Mesendoderm (in vitro differentiated cells): ENCODE results near the gene PCSK7.

Experiments used
- DNase-seq: peaks from one replicate; pipeline ENCODE4 v3.0.0; 2013
- H2AK5ac ChIP-seq: 2 replicates; pipeline ENCODE4 v1.6.1; 2013; ENCODE audit warnings: low read length, inconsistent platforms
- H2BK120ac ChIP-seq: 2 replicates; pipeline ENCODE4 v1.6.1; 2013; ENCODE audit warnings: low read depth, mild to moderate bottlenecking, low read length, moderate library complexity, mixed read lengths
- H2BK15ac ChIP-seq: replicated peaks from 2 replicates; pipeline ENCODE4 v1.6.1; 2013; ENCODE audit warnings: low read depth, mild to moderate bottlenecking, moderate library complexity
- H2BK5ac ChIP-seq: 2 replicates; pipeline ENCODE4 v1.6.1; 2013; ENCODE audit warnings: low read length, inconsistent platforms
- H3K18ac ChIP-seq: 2 replicates; pipeline ENCODE4 v1.6.1; 2013; ENCODE audit warnings: mild to moderate bottlenecking, low read length, mixed read lengths
- H3K23ac ChIP-seq: one replicate; pipeline ENCODE4 v1.6.1; 2013; ENCODE audit warnings: low read length
- H3K27ac ChIP-seq: 2 replicates; pipeline ENCODE4 v1.5.1; 2013; ENCODE audit warnings: low read depth, mild to moderate bottlenecking, inconsistent platforms, low read length, moderate library complexity
- H3K27me3 ChIP-seq: 2 replicates; pipeline ENCODE4 v1.6.1; 2013; ENCODE audit warnings: low read length, control low read depth, mild to moderate bottlenecking, inconsistent platforms; ENCODE audit not compliant: insufficient read depth, poor library complexity
- H3K36me3 ChIP-seq: 2 replicates; pipeline ENCODE4 v1.6.1; 2013; ENCODE audit warnings: low read length, inconsistent platforms; ENCODE audit not compliant: control insufficient read depth, insufficient read depth
- H3K4ac ChIP-seq: one replicate; pipeline ENCODE4 v1.6.1; 2013; ENCODE audit warnings: low read depth, mild to moderate bottlenecking, low read length, moderate library complexity
- H3K4me1 ChIP-seq: 2 replicates; pipeline ENCODE4 v1.6.1; 2013; ENCODE audit warnings: low read depth, low read length, inconsistent platforms; ENCODE audit not compliant: control insufficient read depth
- H3K4me2 ChIP-seq: 2 replicates; pipeline ENCODE4 v1.6.1; 2013; ENCODE audit warnings: low read length
- H3K4me3 ChIP-seq: 2 replicates; pipeline ENCODE4 v1.5.1; 2013; ENCODE audit warnings: mild to moderate bottlenecking, low read length
- H3K56ac ChIP-seq: one replicate; pipeline ENCODE4 v1.6.1; 2013; ENCODE audit warnings: low read length
- H3K79me1 ChIP-seq: 2 replicates; pipeline ENCODE4 v1.6.1; 2013; ENCODE audit warnings: low read length, inconsistent platforms
- H3K79me2 ChIP-seq: 2 replicates; pipeline ENCODE4 v1.6.1; 2013; ENCODE audit warnings: mild to moderate bottlenecking, low read length; ENCODE audit not compliant: control insufficient read depth, insufficient read depth
- H3K9ac ChIP-seq: 2 replicates; pipeline ENCODE4 v1.6.1; 2013; ENCODE audit warnings: low read length, inconsistent platforms
- H4K5ac ChIP-seq: one replicate; pipeline ENCODE4 v1.6.1; 2013; ENCODE audit warnings: low read length
- H4K8ac ChIP-seq: one replicate; pipeline ENCODE4 v1.6.1; 2013; ENCODE audit warnings: low read depth, mild to moderate bottlenecking, control low read depth, low read length, moderate library complexity
- WGBS: extraction: QIAGEN DNeasy Blood & Tissue Kit; methylation state at CpG from one replicate; pipeline ENCODE4 v1.1.7; 2013; ENCODE audit warnings: low lambda C conversion rate, missing lambda C conversion rate; ENCODE audit not compliant: insufficient coverage; ENCODE audit errors: extremely low coverage; 5-methylcytosine and 5-hydroxymethylcytosine counted together

The PCSK7 gene

DNA sequence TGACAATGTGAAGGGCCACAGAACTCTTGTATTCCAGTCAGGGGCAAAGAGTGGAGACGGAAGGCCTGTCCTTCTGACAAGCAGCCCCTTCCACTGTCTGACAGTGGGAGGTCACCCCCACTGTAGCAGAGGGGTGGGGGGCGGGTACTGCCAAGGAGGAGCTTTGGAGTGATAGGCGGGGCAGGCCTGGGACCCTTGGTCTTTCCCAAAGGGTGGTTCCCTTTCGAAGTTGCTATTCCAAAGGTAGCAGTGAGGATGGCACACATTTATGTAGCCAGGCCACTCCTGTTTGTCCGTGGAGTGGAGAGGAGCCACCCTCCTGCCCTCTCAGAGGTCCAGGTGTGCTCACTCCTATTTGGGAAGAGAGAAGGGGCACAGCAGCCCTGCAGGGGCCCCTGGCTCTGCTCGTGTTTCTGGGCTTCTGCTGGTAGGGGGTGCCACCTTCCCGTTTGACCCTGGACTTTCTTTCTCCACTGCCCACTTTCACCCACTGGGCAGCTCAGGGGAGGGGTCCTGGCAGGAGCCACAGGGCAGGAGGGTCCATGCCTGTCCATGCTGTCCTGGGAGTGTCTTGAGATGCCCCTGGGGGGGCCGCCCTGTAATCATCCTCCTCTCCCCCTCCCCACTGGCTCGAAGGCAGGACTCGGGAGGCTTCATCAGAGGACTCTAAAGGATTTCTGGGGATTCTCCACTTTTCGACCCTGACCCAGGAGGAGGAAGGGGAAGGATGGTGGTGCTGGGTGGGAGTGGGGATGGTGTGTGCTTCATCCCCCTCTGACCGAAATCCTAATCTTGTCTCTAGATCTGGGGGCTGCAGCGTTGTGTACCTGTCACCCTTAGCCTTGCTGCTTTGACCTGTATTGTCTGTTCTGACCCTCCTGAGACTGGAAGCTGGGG, 31.7 kb downstream of the PCSK7 start:
- H3K4ac ChIP-seq, result peak overlapping the region; percentile 25
- H3K4me3 ChIP-seq, result peak overlapping the region; percentile 32
- no peak overlapping the region for H4K8ac ChIP-seq
- peak overlapping the region; percentile 82 for H3K27ac ChIP-seq
- H3K9ac ChIP-seq, result peak overlapping the region; percentile 63
- H2BK15ac ChIP-seq, result no peak overlapping the region
- peaks cover 45% of the 10 kb centered on the region for H3K79me2 ChIP-seq
- no peak overlapping the region for H4K5ac ChIP-seq
- peaks cover 3% of the 10 kb centered on the region for H3K79me1 ChIP-seq
- peak overlapping the region; percentile 49 for H3K4me2 ChIP-seq
- WGBS, result no CpG with 5 or more reads among the region's 13 CpGs
- peak overlapping the region; percentile 43 for H3K18ac ChIP-seq
- H2BK5ac ChIP-seq, result no peak overlapping the region
- no peak overlapping the region for H3K23ac ChIP-seq
- H3K27me3 ChIP-seq, result no peaks in the 10 kb centered on the region
- peaks cover 2% of the 10 kb centered on the region for H3K36me3 ChIP-seq
- H3K56ac ChIP-seq, result peak overlapping the region; percentile 78
- H2BK120ac ChIP-seq, result peak overlapping the region; percentile 23
- H2AK5ac ChIP-seq, result peak overlapping the region; percentile 38
- DNase-seq, result peak; percentile 25
- peaks cover 14% of the 10 kb centered on the region for H3K4me1 ChIP-seq

DNA sequence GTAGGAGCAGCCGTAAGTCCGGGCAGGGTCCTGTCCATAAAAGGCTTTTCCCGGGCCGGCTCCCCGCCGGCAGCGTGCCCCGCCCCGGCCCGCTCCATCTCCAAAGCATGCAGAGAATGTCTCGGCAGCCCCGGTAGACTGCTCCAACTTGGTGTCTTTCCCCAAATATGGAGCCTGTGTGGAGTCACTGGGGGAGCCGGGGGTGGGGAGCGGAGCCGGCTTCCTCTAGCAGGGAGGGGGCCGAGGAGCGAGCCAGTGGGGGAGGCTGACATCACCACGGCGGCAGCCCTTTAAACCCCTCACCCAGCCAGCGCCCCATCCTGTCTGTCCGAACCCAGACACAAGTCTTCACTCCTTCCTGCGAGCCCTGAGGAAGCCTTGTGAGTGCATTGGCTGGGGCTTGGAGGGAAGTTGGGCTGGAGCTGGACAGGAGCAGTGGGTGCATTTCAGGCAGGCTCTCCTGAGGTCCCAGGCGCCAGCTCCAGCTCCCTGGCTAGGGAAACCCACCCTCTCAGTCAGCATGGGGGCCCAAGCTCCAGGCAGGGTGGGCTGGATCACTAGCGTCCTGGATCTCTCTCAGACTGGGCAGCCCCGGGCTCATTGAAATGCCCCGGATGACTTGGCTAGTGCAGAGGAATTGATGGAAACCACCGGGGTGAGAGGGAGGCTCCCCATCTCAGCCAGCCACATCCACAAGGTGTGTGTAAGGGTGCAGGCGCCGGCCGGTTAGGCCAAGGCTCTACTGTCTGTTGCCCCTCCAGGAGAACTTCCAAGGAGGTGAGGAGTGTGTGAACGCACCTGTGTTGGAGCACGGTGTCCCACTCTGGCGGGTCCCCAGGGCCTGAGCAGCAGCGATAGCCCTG, 32.6 kb downstream of the PCSK7 start, which contains the start of gene TAGLN:
Gene TAGLN, plus strand, starts transcription at position 318 of the 863 bp plus-strand sequence. CDS start 3,644 bp downstream, outside the sequence.
- no CpG with 5 or more reads among the region's 34 CpGs for WGBS

DNA sequence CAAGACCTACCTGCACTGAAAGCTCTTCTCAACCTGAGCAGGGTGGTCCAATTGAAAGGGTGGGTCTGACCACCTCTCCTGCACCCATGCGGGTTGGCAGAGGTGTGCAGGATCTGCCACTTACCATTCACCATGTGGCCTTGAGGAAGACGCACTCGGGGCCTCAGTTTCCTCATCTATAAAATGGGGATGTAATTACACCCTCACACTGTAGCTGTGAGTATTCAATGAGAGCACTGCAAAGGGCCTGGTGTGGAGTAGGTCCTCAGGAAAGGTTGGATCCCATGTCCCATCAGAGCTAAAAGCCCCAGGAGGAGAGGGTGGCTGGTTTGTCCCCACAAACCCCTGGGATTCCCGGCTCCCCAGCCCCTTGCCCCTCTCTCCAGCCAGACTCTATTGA, 33.3 kb downstream of the PCSK7 start:
- peak overlapping the region; percentile 16 for H2BK120ac ChIP-seq
- no peak overlapping the region for H4K5ac ChIP-seq
- H3K4me2 ChIP-seq, result peak overlapping the region; percentile 11
- H3K9ac ChIP-seq, result peak overlapping the region; percentile 46
- no peak for DNase-seq
- peak overlapping the region; percentile 91 for H2BK5ac ChIP-seq
- no peak overlapping the region for H4K8ac ChIP-seq
- peak overlapping the region; percentile 79 for H2AK5ac ChIP-seq
- H3K36me3 ChIP-seq, result no peaks in the 10 kb centered on the region
- no peak overlapping the region for H3K4me3 ChIP-seq
- peaks cover 3% of the 10 kb centered on the region for H3K79me1 ChIP-seq
- H3K27ac ChIP-seq, result peak overlapping the region; percentile 88
- H3K79me2 ChIP-seq, result peaks cover 44% of the 10 kb centered on the region
- peak overlapping the region; percentile 13 for H3K18ac ChIP-seq
- peak overlapping the region; percentile 33 for H3K23ac ChIP-seq
- WGBS, result no CpG with 5 or more reads among the region's 4 CpGs
- H3K56ac ChIP-seq, result peak overlapping the region; percentile 84
- no peaks in the 10 kb centered on the region for H3K27me3 ChIP-seq
- H2BK15ac ChIP-seq, result no peak overlapping the region
- H3K4me1 ChIP-seq, result peaks cover 14% of the 10 kb centered on the region
- peak overlapping the region; percentile 84 for H3K4ac ChIP-seq

More for the DNA sequence above, 32.6 kb downstream of the PCSK7 start, which contains the start of gene TAGLN:
- peak within 1 kb of the TSS; percentile 23 for H2BK120ac ChIP-seq
- peak within 1 kb of the TSS; percentile 84 for H3K56ac ChIP-seq
- peaks cover 14% of the 10 kb centered on the region for H3K4me1 ChIP-seq
- peak within 1 kb of the TSS; percentile 91 for H2BK5ac ChIP-seq
- H3K18ac ChIP-seq, result peak within 1 kb of the TSS; percentile 43
- no peak within 1 kb of the TSS for H2BK15ac ChIP-seq
- DNase-seq, result peak; percentile 99
- H3K27me3 ChIP-seq, result no peaks in the 10 kb centered on the region
- peak within 1 kb of the TSS; percentile 33 for H3K23ac ChIP-seq
- H3K27ac ChIP-seq, result peak within 1 kb of the TSS; percentile 88
- H3K79me2 ChIP-seq, result peaks cover 45% of the 10 kb centered on the region
- H3K4me2 ChIP-seq, result peak within 1 kb of the TSS; percentile 49
- H4K8ac ChIP-seq, result no peak within 1 kb of the TSS
- peak within 1 kb of the TSS; percentile 84 for H3K4ac ChIP-seq
- H3K9ac ChIP-seq, result peak within 1 kb of the TSS; percentile 63
- H3K79me1 ChIP-seq, result peaks cover 3% of the 10 kb centered on the region
- H4K5ac ChIP-seq, result no peak within 1 kb of the TSS
- no peaks in the 10 kb centered on the region for H3K36me3 ChIP-seq
- H3K4me3 ChIP-seq, result peak within 1 kb of the TSS; percentile 32
- H2AK5ac ChIP-seq, result peak within 1 kb of the TSS; percentile 79

DNA sequence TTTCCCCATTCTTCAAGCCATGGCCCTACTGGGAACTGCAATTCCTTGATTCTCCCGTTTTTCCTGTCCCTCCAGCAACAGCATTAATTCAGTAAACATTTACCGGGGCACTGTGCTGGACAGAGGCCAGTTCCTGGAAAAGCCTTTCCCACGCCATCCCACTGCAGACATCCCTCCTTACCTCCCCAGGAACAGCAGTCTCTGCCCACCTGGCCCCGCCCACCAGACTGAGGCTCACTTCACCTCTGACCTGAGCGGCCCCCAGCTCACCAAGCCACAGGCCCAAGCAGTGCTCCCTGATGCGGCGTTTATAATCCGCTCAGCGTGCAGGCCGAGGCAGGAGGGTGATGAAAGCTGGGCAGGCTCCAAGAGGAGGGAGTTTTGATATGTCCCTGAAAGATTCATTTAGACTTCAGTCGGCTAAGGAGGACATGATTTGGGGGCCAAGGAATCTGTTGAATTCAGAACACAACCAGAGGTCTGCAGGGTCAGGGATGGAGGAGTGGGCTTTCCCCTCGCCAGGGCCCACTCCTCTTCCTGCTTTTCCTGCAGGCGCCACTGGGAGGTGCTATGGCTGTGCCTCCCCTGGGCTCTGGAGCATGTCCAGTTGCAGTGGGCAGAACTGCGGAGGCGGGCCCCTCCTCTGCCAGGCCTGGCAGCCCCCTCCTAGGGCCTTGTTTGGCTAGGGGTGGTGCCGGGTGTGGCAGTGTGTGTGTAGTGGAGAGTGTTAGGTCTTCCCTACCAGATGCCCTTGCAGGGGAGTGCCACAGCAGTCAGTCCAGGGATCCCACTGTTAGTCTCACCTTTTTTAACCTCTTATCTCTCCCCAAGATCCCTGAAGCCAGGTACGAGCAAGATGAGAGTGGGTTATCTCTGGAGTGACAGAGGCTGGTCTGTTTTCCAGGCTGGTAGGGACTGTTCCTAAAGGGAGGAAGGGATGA, 34.1 kb downstream of the PCSK7 start:
- peak overlapping the region; percentile 46 for H3K9ac ChIP-seq
- peak overlapping the region; percentile 11 for H3K4me2 ChIP-seq
- peak overlapping the region; percentile 91 for H2BK5ac ChIP-seq
- H3K56ac ChIP-seq, result peak overlapping the region; percentile 84
- no peaks in the 10 kb centered on the region for H3K27me3 ChIP-seq
- peak overlapping the region; percentile 79 for H2AK5ac ChIP-seq
- H3K36me3 ChIP-seq, result peaks cover 2% of the 10 kb centered on the region
- H3K4me3 ChIP-seq, result no peak overlapping the region
- no peak overlapping the region for H2BK15ac ChIP-seq
- H3K4me1 ChIP-seq, result peaks cover 14% of the 10 kb centered on the region
- peak overlapping the region; percentile 88 for H3K27ac ChIP-seq
- no CpG with 5 or more reads among the region's 17 CpGs for WGBS
- H3K79me1 ChIP-seq, result peaks cover 3% of the 10 kb centered on the region
- no peak overlapping the region for H4K5ac ChIP-seq
- peaks cover 36% of the 10 kb centered on the region for H3K79me2 ChIP-seq
- peak overlapping the region; percentile 17 for H3K4ac ChIP-seq
- H3K18ac ChIP-seq, result peak overlapping the region; percentile 13
- peak overlapping the region; percentile 33 for H3K23ac ChIP-seq
- H4K8ac ChIP-seq, result no peak overlapping the region
- H2BK120ac ChIP-seq, result peak overlapping the region; percentile 16
- DNase-seq, result peak; percentile 90

DNA sequence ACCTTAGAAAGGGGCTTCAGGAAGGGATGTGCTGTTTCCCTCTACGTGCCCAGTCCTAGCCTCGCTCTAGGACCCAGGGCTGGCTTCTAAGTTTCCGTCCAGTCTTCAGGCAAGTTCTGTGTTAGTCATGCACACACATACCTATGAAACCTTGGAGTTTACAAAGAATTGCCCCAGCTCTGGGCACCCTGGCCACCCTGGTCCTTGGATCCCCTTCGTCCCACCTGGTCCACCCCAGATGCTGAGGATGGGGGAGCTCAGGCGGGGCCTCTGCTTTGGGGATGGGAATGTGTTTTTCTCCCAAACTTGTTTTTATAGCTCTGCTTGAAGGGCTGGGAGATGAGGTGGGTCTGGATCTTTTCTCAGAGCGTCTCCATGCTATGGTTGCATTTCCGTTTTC, 34.9 kb downstream of the PCSK7 start:
- no peak overlapping the region for H4K5ac ChIP-seq
- H4K8ac ChIP-seq, result no peak overlapping the region
- H3K36me3 ChIP-seq, result peaks cover 2% of the 10 kb centered on the region
- no peak overlapping the region for H2AK5ac ChIP-seq
- no peak overlapping the region for H2BK5ac ChIP-seq
- H3K27ac ChIP-seq, result no peak overlapping the region
- no peak overlapping the region for H2BK15ac ChIP-seq
- no peak overlapping the region for H3K9ac ChIP-seq
- peaks cover 14% of the 10 kb centered on the region for H3K4me1 ChIP-seq
- no peak overlapping the region for H3K4me2 ChIP-seq
- no peak overlapping the region for H2BK120ac ChIP-seq
- DNase-seq, result no peak
- H3K27me3 ChIP-seq, result no peaks in the 10 kb centered on the region
- peaks cover 2% of the 10 kb centered on the region for H3K79me1 ChIP-seq
- no peak overlapping the region for H3K4me3 ChIP-seq
- no peak overlapping the region for H3K4ac ChIP-seq
- H3K79me2 ChIP-seq, result peaks cover 29% of the 10 kb centered on the region
- no CpG with 5 or more reads among the region's 7 CpGs for WGBS
- peak overlapping the region; percentile 5 for H3K56ac ChIP-seq
- H3K18ac ChIP-seq, result no peak overlapping the region
- H3K23ac ChIP-seq, result no peak overlapping the region
